DMS 273 treated with DMSO at 0.1 percent for 48 hours (cell line): ENCODE data around the gene HOOK2.

Experiments used
- DNase-seq: peaks from one replicate; lab custom pipeline; 2025; lab: John Stamatoyannopoulos, UW

Gene HOOK2

GRCh38 chr19:12783291-12783848, 8.0 kb upstream of the HOOK2 start:
- no peak for DNase-seq

- DNase-seq, result peak; percentile 45
These were observed 7.3 kb upstream of the HOOK2 start for GRCh38 chr19:12782424-12783290.

- no peak for DNase-seq
These were observed 6.7 kb upstream of the HOOK2 start for GRCh38 chr19:12782174-12782423.

- peak; percentile 40 for DNase-seq
These were observed 4.0 kb upstream of the HOOK2 start for GRCh38 chr19:12779162-12779993.

- no peak for DNase-seq
These were observed 3.5 kb upstream of the HOOK2 start for GRCh38 chr19:12778905-12779161.

GRCh38 chr19:12778017-12778904, 2.9 kb upstream of the HOOK2 start:
- DNase-seq, result peak; percentile 72

- DNase-seq, result peak; percentile 69
These were observed 2.1 kb upstream of the HOOK2 start for GRCh38 chr19:12777217-12778016.

GRCh38 chr19:12773571-12773970, 1.8 kb downstream of the HOOK2 start:
- no peak for DNase-seq

GRCh38 chr19:12772323-12772722, 3.0 kb downstream of the HOOK2 start:
- no peak for DNase-seq

GRCh38 chr19:12770922-12771321, 4.4 kb downstream of the HOOK2 start:
- DNase-seq, result no peak

- DNase-seq, result no peak
These were observed 5.7 kb downstream of the HOOK2 start for GRCh38 chr19:12769689-12770088.

- DNase-seq, result no peak
These were observed 7.7 kb downstream of the HOOK2 start for GRCh38 chr19:12767666-12768065.

- no peak for DNase-seq
These were observed 8.2 kb downstream of the HOOK2 start for GRCh38 chr19:12767150-12767549.

GRCh38 chr19:12766051-12766521, 9.3 kb downstream of the HOOK2 start:
- peak; percentile 27 for DNase-seq

GRCh38 chr19:12764698-12765097, 10.7 kb downstream of the HOOK2 start:
- DNase-seq, result no peak

GRCh38 chr19:12763100-12763499, 12.3 kb downstream of the HOOK2 start:
- no peak for DNase-seq

- DNase-seq, result no peak
These were observed 15.7 kb downstream of the HOOK2 start for GRCh38 chr19:12759686-12760085.

- DNase-seq, result peak; percentile 38
These were observed 17.6 kb downstream of the HOOK2 start for GRCh38 chr19:12757544-12758274.

- no peak for DNase-seq
These were observed 19.0 kb downstream of the HOOK2 start for GRCh38 chr19:12756150-12756883.
